H1 (cell line): Measurements from ENCODE around the gene SLC7A8.

ENCODE experiments used
- ATF2 ChIP-seq: IDR thresholded peaks from 2 replicates; pipeline ENCODE4 v1.6.1; 2012; ENCODE audit warnings: low read length, inconsistent platforms
- CEBPB ChIP-seq: IDR thresholded peaks from 2 replicates; pipeline ENCODE4 v1.6.1; 2012; ENCODE audit warnings: low read depth, low read length
- EP300 ChIP-seq, 2 experiments: IDR thresholded peaks; 1 replicate in 1 of 2; 2 replicates in 1 of 2; pipeline ENCODE4 v1.6.1; 2011 to 2012; ENCODE audit warnings: low read depth in 2 of 2, low read length in 2 of 2, mild to moderate bottlenecking in 2 of 2, borderline replicate concordance in 1 of 2, inconsistent platforms in 1 of 2, moderate library complexity in 1 of 2
- POLR2A ChIP-seq, 2 experiments: IDR thresholded peaks; 1 replicate in 1 of 2; 2 replicates in 1 of 2; pipeline ENCODE4 v1.6.1; 2011; ENCODE audit warnings: low read depth in 2 of 2, low read length in 2 of 2, mild to moderate bottlenecking in 2 of 2; ENCODE audit errors: control extremely low read depth in 1 of 2
- SIN3A ChIP-seq, 2 experiments: IDR thresholded peaks in 1 of 2; conservative IDR thresholded peaks in 1 of 2; 2 replicates each; pipeline ENCODE4 v1.6.1; 2011 to 2012; ENCODE audit warnings: low read length in 2 of 2, improper control_type of control experiment in 1 of 2, low read depth in 1 of 2, mild to moderate bottlenecking in 1 of 2
- SP1 ChIP-seq: IDR thresholded peaks from 2 replicates; pipeline ENCODE4 v1.6.1; 2011; ENCODE audit warnings: low read depth, low read length
- SRF ChIP-seq: IDR thresholded peaks from 2 replicates; pipeline ENCODE4 v1.6.1; 2011; ENCODE audit warnings: mild to moderate bottlenecking, low read depth, low read length, moderate library complexity
- TCF12 ChIP-seq: IDR thresholded peaks from 2 replicates; pipeline ENCODE4 v1.6.1; 2011; ENCODE audit warnings: low read depth, mild to moderate bottlenecking, low read length
- TF ChIP-seq, protein P1 (sequence below), 3 experiments: IDR thresholded peaks; 1 replicate in 2 of 3; 2 replicates in 1 of 3; pipeline versions ENCODE4 v1.5.1 to v1.6.1; 2011; ENCODE audit warnings: low read length in 3 of 3, mild to moderate bottlenecking in 3 of 3, inconsistent platforms in 2 of 3, low read depth in 1 of 3, moderate library complexity in 1 of 3; ENCODE audit not compliant: insufficient read depth in 1 of 3; ENCODE audit errors: control extremely low read depth in 1 of 3

GRCh38 chr14:23146351-23146910 is 37.0 kb downstream of the SLC7A8 start:
- no peak for TF ChIP-seq POLR2A (IDR thresholded peaks at IDR 0.05; ENCODE audit: control extremely low read depth in 1 of 2, low read depth in 2 of 2, low read length in 2 of 2)
- TF ChIP-seq SRF = no peak
- TF ChIP-seq, protein P1, sequence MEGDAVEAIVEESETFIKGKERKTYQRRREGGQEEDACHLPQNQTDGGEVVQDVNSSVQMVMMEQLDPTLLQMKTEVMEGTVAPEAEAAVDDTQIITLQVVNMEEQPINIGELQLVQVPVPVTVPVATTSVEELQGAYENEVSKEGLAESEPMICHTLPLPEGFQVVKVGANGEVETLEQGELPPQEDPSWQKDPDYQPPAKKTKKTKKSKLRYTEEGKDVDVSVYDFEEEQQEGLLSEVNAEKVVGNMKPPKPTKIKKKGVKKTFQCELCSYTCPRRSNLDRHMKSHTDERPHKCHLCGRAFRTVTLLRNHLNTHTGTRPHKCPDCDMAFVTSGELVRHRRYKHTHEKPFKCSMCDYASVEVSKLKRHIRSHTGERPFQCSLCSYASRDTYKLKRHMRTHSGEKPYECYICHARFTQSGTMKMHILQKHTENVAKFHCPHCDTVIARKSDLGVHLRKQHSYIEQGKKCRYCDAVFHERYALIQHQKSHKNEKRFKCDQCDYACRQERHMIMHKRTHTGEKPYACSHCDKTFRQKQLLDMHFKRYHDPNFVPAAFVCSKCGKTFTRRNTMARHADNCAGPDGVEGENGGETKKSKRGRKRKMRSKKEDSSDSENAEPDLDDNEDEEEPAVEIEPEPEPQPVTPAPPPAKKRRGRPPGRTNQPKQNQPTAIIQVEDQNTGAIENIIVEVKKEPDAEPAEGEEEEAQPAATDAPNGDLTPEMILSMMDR (IDR thresholded peaks at IDR 0.05; ENCODE audit: control extremely low read depth in 1 of 3, insufficient read depth in 1 of 3, low read depth in 1 of 3, low read length in 3 of 3) = no peak
- no peak for TF ChIP-seq SIN3A (conservative IDR thresholded peaks at IDR 0.05 in 1 of 2, IDR thresholded peaks at IDR 0.05 in 1 of 2; ENCODE audit: low read depth in 1 of 2, low read length in 2 of 2)
- no peak for TF ChIP-seq TCF12
- no peak for TF ChIP-seq ATF2
- TF ChIP-seq CEBPB = no peak
- no peak for TF ChIP-seq SP1
- TF ChIP-seq EP300 (IDR thresholded peaks at IDR 0.05; ENCODE audit: borderline replicate concordance in 1 of 2, low read depth in 2 of 2, low read length in 2 of 2) = no peak
